Coronary artery (tissue), 2 donors: ENCODE measurements around the gene GPD1L.

ENCODE experiments used
- DNase-seq: peaks from one replicate; pipeline ENCODE4 v3.0.0-alpha.2; 2017; ENCODE audit warnings: low spot score
- H3K27ac ChIP-seq, 2 donors: fragments of 200-600 bp; sonication (generic); one replicate each; pipeline ENCODE4 v1.5.1; 2016 to 2019
- H3K4me3 ChIP-seq: fragments of 200-600 bp; sonication (generic); 2 replicates; pipeline ENCODE4 v1.5.1; 2016; ENCODE audit warnings: mild to moderate bottlenecking, moderate library complexity
- TF ChIP-seq, protein P1 (sequence below): fragments of 200-600 bp; sonication (generic); IDR thresholded peaks from one replicate; pipeline ENCODE4 v1.5.1; 2019; ENCODE audit warnings: antibody characterized with exemption

GPD1L gene

DNA sequence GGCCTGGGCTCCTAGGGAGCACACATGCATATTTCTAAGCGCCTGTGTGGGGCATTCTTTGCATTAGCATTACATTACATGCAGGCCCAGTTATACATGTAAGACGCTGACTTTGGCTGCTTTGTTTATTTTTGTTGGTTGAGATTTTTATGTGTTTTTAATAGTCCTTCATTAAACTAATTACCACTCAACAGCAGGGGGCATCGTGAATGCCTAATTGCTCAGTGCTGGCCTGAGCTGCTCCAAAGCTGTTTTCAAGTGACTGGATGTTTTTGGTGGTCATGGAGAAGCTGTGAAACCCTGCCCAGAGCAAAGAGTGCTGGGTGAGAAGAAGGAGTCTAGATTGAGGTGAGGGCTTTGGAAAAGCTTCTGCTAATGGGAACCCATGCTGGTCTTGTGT is 41.5 kb downstream of the GPD1L start:
- Histone ChIP-seq H3K27ac (no peak overlapping the region), H3K4me3 (no peak overlapping the region)
- TF ChIP-seq, protein P1, sequence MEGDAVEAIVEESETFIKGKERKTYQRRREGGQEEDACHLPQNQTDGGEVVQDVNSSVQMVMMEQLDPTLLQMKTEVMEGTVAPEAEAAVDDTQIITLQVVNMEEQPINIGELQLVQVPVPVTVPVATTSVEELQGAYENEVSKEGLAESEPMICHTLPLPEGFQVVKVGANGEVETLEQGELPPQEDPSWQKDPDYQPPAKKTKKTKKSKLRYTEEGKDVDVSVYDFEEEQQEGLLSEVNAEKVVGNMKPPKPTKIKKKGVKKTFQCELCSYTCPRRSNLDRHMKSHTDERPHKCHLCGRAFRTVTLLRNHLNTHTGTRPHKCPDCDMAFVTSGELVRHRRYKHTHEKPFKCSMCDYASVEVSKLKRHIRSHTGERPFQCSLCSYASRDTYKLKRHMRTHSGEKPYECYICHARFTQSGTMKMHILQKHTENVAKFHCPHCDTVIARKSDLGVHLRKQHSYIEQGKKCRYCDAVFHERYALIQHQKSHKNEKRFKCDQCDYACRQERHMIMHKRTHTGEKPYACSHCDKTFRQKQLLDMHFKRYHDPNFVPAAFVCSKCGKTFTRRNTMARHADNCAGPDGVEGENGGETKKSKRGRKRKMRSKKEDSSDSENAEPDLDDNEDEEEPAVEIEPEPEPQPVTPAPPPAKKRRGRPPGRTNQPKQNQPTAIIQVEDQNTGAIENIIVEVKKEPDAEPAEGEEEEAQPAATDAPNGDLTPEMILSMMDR: no peak
- DNase-seq: no peak

DNA sequence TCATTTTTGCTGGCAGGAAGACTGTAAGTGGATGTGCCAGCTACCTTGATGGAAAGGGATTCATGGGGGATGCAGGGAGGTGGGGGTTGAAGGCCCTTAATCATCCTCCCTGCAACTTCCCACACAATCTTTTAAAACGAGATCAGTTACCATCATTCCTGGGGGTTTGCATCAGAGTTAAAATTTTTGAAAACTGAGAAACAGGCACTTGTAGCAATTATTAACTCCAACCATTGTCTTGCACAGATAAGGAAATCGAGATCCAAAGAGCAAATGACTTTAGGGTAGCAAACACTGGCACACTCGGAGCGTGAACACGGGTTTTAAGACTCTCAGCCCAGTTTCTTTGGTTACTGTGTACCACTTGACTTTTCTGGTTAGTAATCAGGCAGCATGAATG is 41.9 kb downstream of the GPD1L start:
- Histone ChIP-seq H3K4me3 (no peak overlapping the region), H3K27ac (no peak overlapping the region)
- TF ChIP-seq, protein P1: no peak
- DNase-seq: no peak

- TF ChIP-seq, protein P1: no peak
- Histone ChIP-seq H3K4me3 (no peak overlapping the region), H3K27ac (no peak overlapping the region)
- no peak for DNase-seq
Measured at GRCh38 chr3:32153414-32154204, 47.2 kb downstream of the GPD1L start.

- TF ChIP-seq, protein P1: no peak
- no peak overlapping the region for H3K4me3 ChIP-seq
- DNase-seq: no peak
- H3K27ac ChIP-seq: no peak overlapping the region
Measured at GRCh38 chr3:32154205-32154579, 47.8 kb downstream of the GPD1L start.

- TF ChIP-seq, protein P1: no peak
- H3K4me3 ChIP-seq: no peak overlapping the region
- no peak for DNase-seq
- H3K27ac ChIP-seq: no peak overlapping the region
Measured at GRCh38 chr3:32155117-32155516, 48.7 kb downstream of the GPD1L start.

GRCh38 chr3:32157600-32158264 is 51.3 kb downstream of the GPD1L start:
- TF ChIP-seq, protein P1: no peak
- Histone ChIP-seq H3K4me3 (no peak overlapping the region), H3K27ac (no peak overlapping the region)
- no peak for DNase-seq

- no peak for DNase-seq
- Histone ChIP-seq H3K27ac (no peak overlapping the region), H3K4me3 (no peak overlapping the region)
- TF ChIP-seq, protein P1: no peak
Measured at GRCh38 chr3:32160706-32161214, 54.3 kb downstream of the GPD1L start.
